CD4-positive, alpha-beta T cell treated with Interleukin-17A for 4 hours (primary cell): ENCODE measurements around the gene GNAI1.

Experiments used
- DNase-seq: peaks from one replicate; pipeline ENCODE4 v3.0.0-alpha.2; 2020; ENCODE audit warnings: mixed read lengths

Gene GNAI1

GRCh38 chr7:80134536-80135308, at the start of gene GNAI1:
GNAI1 (plus strand) TSS chr7:80134831; CDS start chr7:80135161, 330 bp downstream.
- peak; percentile 46 for DNase-seq

GRCh38 chr7:80087051-80087770, 47.4 kb upstream of the GNAI1 start:
- no peak for DNase-seq

GRCh38 chr7:80087771-80088170, 46.9 kb upstream of the GNAI1 start:
- DNase-seq = no peak

GRCh38 chr7:80088705-80089104, 45.9 kb upstream of the GNAI1 start:
- no peak for DNase-seq

GRCh38 chr7:80089366-80089765, 45.3 kb upstream of the GNAI1 start:
- DNase-seq = no peak

GRCh38 chr7:80093349-80093748, 41.3 kb upstream of the GNAI1 start:
- DNase-seq = no peak

GRCh38 chr7:80095545-80095944, 39.1 kb upstream of the GNAI1 start:
- no peak for DNase-seq

GRCh38 chr7:80097756-80098155, 36.9 kb upstream of the GNAI1 start:
- DNase-seq = no peak

- DNase-seq = no peak
Observed at GRCh38 chr7:80098795-80099194, 35.8 kb upstream of the GNAI1 start.

- DNase-seq = no peak
Observed at GRCh38 chr7:80100254-80100653, 34.4 kb upstream of the GNAI1 start.

GRCh38 chr7:80105701-80106408, 28.8 kb upstream of the GNAI1 start:
- DNase-seq = no peak

- no peak for DNase-seq
Observed at GRCh38 chr7:80106498-80107113, 28.0 kb upstream of the GNAI1 start.

- DNase-seq = no peak
Observed at GRCh38 chr7:80107278-80107677, 27.4 kb upstream of the GNAI1 start.

GRCh38 chr7:80110376-80110775, 24.3 kb upstream of the GNAI1 start:
- no peak for DNase-seq

GRCh38 chr7:80114159-80114558, 20.5 kb upstream of the GNAI1 start:
- DNase-seq = no peak

GRCh38 chr7:80124526-80125264, 9.9 kb upstream of the GNAI1 start:
- DNase-seq = no peak

GRCh38 chr7:80127412-80128160, 7.0 kb upstream of the GNAI1 start:
- DNase-seq = no peak

- no peak for DNase-seq
Observed at GRCh38 chr7:80128918-80129317, 5.7 kb upstream of the GNAI1 start.

- no peak for DNase-seq
Observed at GRCh38 chr7:80129785-80130184, 4.8 kb upstream of the GNAI1 start.

GRCh38 chr7:80131675-80132435, 2.8 kb upstream of the GNAI1 start:
- DNase-seq = no peak

- no peak for DNase-seq
Observed at GRCh38 chr7:80132594-80132993, 2.0 kb upstream of the GNAI1 start.
